Aorta (tissue), 5 donors: ENCODE data around the gene WARS2. TPM values are rescaled to one million over a fixed set of nuclear protein-coding genes. Genes with fewer than 3 reads are reported as not detected.

Source experiments
- ATAC-seq: fragments of 200-7000 bp; cut with Tn5 transposase; one replicate; pipeline ENCODE4 v1.9.1; 2022; ENCODE audit warnings: moderate library complexity; ENCODE audit not compliant: low FRiP score
- DNase-seq, 2 donors: peaks; one replicate each; pipeline ENCODE4 v3.0.0-alpha.2; 2020
- H3K27ac ChIP-seq, 2 donors: one replicate each; pipeline ENCODE4 v1.5.1; 2013; ENCODE audit warnings: low read length in 2 of 2, mild to moderate bottlenecking in 2 of 2, moderate library complexity in 2 of 2, control low read depth in 1 of 2, inconsistent platforms in 1 of 2, low read depth in 1 of 2
- H3K27me3 ChIP-seq, 2 donors: one replicate each; pipeline ENCODE4 v1.6.1; 2013; ENCODE audit warnings: control low read depth in 1 of 2, low read length in 1 of 2, mild to moderate bottlenecking in 1 of 2, moderate library complexity in 1 of 2; ENCODE audit not compliant: insufficient read depth in 2 of 2, control insufficient read depth in 1 of 2
- H3K36me3 ChIP-seq, 2 donors: one replicate each; pipeline ENCODE4 v1.6.1; 2013; ENCODE audit warnings: control low read depth in 1 of 2, low read length in 1 of 2, mild to moderate bottlenecking in 1 of 2; ENCODE audit not compliant: insufficient read depth in 2 of 2, control insufficient read depth in 1 of 2
- H3K4me1 ChIP-seq, 2 donors: one replicate each; pipeline ENCODE4 v1.6.1; 2013; ENCODE audit warnings: low read length in 2 of 2, control low read depth in 1 of 2, mild to moderate bottlenecking in 1 of 2, moderate library complexity in 1 of 2; ENCODE audit not compliant: insufficient read depth in 2 of 2, control insufficient read depth in 1 of 2
- H3K4me3 ChIP-seq, 2 donors: one replicate each; pipeline ENCODE4 v1.5.1; 2013; ENCODE audit warnings: low read length in 2 of 2, control low read depth in 1 of 2, mild to moderate bottlenecking in 1 of 2
- H3K9me3 ChIP-seq: one replicate; pipeline ENCODE4 v1.6.1; 2013; ENCODE audit warnings: mild to moderate bottlenecking, low read length; ENCODE audit not compliant: control insufficient read depth
- WGBS, 2 donors: extraction: QIAGEN DNeasy Blood & Tissue Kit; methylation state at CpG; one replicate each; pipeline ENCODE4 v1.1.7; 2013; 5-methylcytosine and 5-hydroxymethylcytosine counted together
- intact Hi-C, 2 donors: fragments of 100-400 bp; cut with DNase I; formaldehyde crosslinking; loops; one replicate each; pipeline versions ENCODE4 v1.14.2 to v1.15.0; 2022
- polyA plus RNA-seq, 2 donors: library from polyadenylated mRNA; stranded (reverse); fragments of 200-250 nt; gene quantifications; one replicate each; pipeline ENCODE4 v1.2.3, GENCODE V29; 2013
- total RNA-seq, 2 donors: library from RNA; stranded (reverse); fragmentation: NEBNext Ultra II Directional; extraction: Animal tissue kit (Norgen Biotek cat#: 25700); gene quantifications; one replicate each; pipeline ENCODE4 v1.2.1, GENCODE V29; 2021
- donor health status: healthy with polysubstance abuse.
- donor health status: Bipolar disorder and iron deficiency.
- donor health status: DM: no; HTN: no; CAD: no.
- donor health status: DM: no; HTN: no; CAD: no.
- donor health status: DM: yes; HTN: yes; CAD: no.

WARS2 gene
- total and polyA plus RNA-seq, 4 donors: 6.6 to 11.5 (median 8.7) TPM

GRCh38 chr1:118995312-118996016, 145.0 kb downstream of the WARS2 start:
- Histone ChIP-seq H3K4me3 (no peak overlapping the region), H3K36me3 (no peaks in the 10 kb centered on the region), H3K27me3 (no peaks in the 10 kb centered on the region), H3K27ac (no peak overlapping the region), H3K4me1 (no peaks in the 10 kb centered on the region), H3K9me3 (no peaks in the 10 kb centered on the region)
- no peak for ATAC-seq
- intact Hi-C loops: no loop called here
- DNase-seq: no peak
- WGBS, 2 donors: 51 to 57% methylated on average over 3 of the region's 3 CpGs

GRCh38 chr1:118993700-118994026, 146.8 kb downstream of the WARS2 start:
- H3K4me3 ChIP-seq: no peak overlapping the region
- intact Hi-C loops: no loop called here
- 33 to 37% methylated on average over 9 of the region's 9 CpGs for WGBS, 2 donors
- H3K36me3 ChIP-seq: no peaks in the 10 kb centered on the region
- H3K27ac ChIP-seq: no peak overlapping the region
- no peaks in the 10 kb centered on the region for H3K9me3 ChIP-seq
- H3K27me3 ChIP-seq: peaks cover 0 to 2% of the 10 kb centered on the region in 2 donors
- no peaks in the 10 kb centered on the region for H3K4me1 ChIP-seq
- ATAC-seq (no peak), DNase-seq (no peak)

- no peak for DNase-seq
- Histone ChIP-seq H3K27me3 (peaks cover 0 to 2% of the 10 kb centered on the region in 2 donors), H3K4me3 (no peak overlapping the region), H3K9me3 (no peaks in the 10 kb centered on the region), H3K27ac (no peak overlapping the region), H3K4me1 (no peaks in the 10 kb centered on the region), H3K36me3 (no peaks in the 10 kb centered on the region)
- 9 to 15% methylated on average over 53 of the region's 53 CpGs for WGBS, 2 donors
- ATAC-seq: no peak
- intact Hi-C loops: no loop called here
These were observed 147.4 kb downstream of the WARS2 start for GRCh38 chr1:118992868-118993699.

- H3K27ac ChIP-seq: no peak overlapping the region
- intact Hi-C loops: no loop called here
- no peak for ATAC-seq
- DNase-seq: no peak
- WGBS, 2 donors: 28 to 31% methylated on average over 22 of the region's 22 CpGs
- no peaks in the 10 kb centered on the region for H3K4me1 ChIP-seq
- peaks cover 0 to 2% of the 10 kb centered on the region in 2 donors for H3K27me3 ChIP-seq
- no peaks in the 10 kb centered on the region for H3K36me3 ChIP-seq
- H3K9me3 ChIP-seq: no peaks in the 10 kb centered on the region
- no peak overlapping the region for H3K4me3 ChIP-seq
These were observed 148.1 kb downstream of the WARS2 start for GRCh38 chr1:118992237-118992825.

- Histone ChIP-seq H3K27ac (no peak overlapping the region), H3K9me3 (no peaks in the 10 kb centered on the region), H3K36me3 (no peaks in the 10 kb centered on the region), H3K27me3 (peaks cover 0 to 2% of the 10 kb centered on the region in 2 donors), H3K4me1 (no peaks in the 10 kb centered on the region), H3K4me3 (no peak overlapping the region)
- no peak for DNase-seq
- no peak for ATAC-seq
- intact Hi-C loops: no loop called here
- WGBS, 2 donors: 47 to 61% methylated on average over 4 of the region's 4 CpGs
These were observed 149.0 kb downstream of the WARS2 start for GRCh38 chr1:118991448-118991847.

GRCh38 chr1:118990513-118991152, 149.8 kb downstream of the WARS2 start:
- Histone ChIP-seq H3K4me1 (no peaks in the 10 kb centered on the region), H3K36me3 (no peaks in the 10 kb centered on the region), H3K4me3 (no peak overlapping the region), H3K27ac (no peak overlapping the region), H3K27me3 (peaks cover 0 to 2% of the 10 kb centered on the region in 2 donors), H3K9me3 (no peaks in the 10 kb centered on the region)
- DNase-seq: no peak
- no peak for ATAC-seq
- 71 to 84% methylated on average over 8 of the region's 8 CpGs for WGBS, 2 donors
- intact Hi-C loops: no loop called here

GRCh38 chr1:118989878-118990378, 150.5 kb downstream of the WARS2 start:
- Histone ChIP-seq H3K9me3 (no peaks in the 10 kb centered on the region), H3K27me3 (peaks cover 0 to 6% of the 10 kb centered on the region in 2 donors), H3K27ac (no peak overlapping the region), H3K4me1 (no peaks in the 10 kb centered on the region), H3K4me3 (no peak overlapping the region), H3K36me3 (no peaks in the 10 kb centered on the region)
- no peak for DNase-seq
- intact Hi-C loops: no loop called here
- ATAC-seq: no peak
- 60 to 61% methylated on average over 22 of the region's 22 CpGs for WGBS, 2 donors

GRCh38 chr1:118989006-118989815, 151.2 kb downstream of the WARS2 start:
- H3K27me3 ChIP-seq: peaks cover 0 to 6% of the 10 kb centered on the region in 2 donors
- H3K9me3 ChIP-seq: no peaks in the 10 kb centered on the region
- no peak overlapping the region for H3K4me3 ChIP-seq
- intact Hi-C loops: no loop called here
- DNase-seq: no peak
- no peak overlapping the region for H3K27ac ChIP-seq
- H3K4me1 ChIP-seq: no peaks in the 10 kb centered on the region
- WGBS, 2 donors: 37 to 48% methylated on average over 44 of the region's 44 CpGs
- no peak for ATAC-seq
- H3K36me3 ChIP-seq: no peaks in the 10 kb centered on the region
